Measurements from ENCODE around the gene RNF103. TPM values are rescaled to one million over a fixed set of nuclear protein-coding genes. Genes with fewer than 3 reads are reported as not detected.
A peak's percentile ranks its signal among the peaks of the same experiment; 100 is the strongest.
"Not testable (repeated sequence)": the region's sequence is repeated elsewhere in the genome, so short reads cannot be mapped to it uniquely, and the experiment has no call there.

The RNF103 gene, protein sequence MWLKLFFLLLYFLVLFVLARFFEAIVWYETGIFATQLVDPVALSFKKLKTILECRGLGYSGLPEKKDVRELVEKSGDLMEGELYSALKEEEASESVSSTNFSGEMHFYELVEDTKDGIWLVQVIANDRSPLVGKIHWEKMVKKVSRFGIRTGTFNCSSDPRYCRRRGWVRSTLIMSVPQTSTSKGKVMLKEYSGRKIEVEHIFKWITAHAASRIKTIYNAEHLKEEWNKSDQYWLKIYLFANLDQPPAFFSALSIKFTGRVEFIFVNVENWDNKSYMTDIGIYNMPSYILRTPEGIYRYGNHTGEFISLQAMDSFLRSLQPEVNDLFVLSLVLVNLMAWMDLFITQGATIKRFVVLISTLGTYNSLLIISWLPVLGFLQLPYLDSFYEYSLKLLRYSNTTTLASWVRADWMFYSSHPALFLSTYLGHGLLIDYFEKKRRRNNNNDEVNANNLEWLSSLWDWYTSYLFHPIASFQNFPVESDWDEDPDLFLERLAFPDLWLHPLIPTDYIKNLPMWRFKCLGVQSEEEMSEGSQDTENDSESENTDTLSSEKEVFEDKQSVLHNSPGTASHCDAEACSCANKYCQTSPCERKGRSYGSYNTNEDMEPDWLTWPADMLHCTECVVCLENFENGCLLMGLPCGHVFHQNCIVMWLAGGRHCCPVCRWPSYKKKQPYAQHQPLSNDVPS
- total RNA-seq = 10 to 100 TPM; 18.9 to 19.9 TPM

DNA sequence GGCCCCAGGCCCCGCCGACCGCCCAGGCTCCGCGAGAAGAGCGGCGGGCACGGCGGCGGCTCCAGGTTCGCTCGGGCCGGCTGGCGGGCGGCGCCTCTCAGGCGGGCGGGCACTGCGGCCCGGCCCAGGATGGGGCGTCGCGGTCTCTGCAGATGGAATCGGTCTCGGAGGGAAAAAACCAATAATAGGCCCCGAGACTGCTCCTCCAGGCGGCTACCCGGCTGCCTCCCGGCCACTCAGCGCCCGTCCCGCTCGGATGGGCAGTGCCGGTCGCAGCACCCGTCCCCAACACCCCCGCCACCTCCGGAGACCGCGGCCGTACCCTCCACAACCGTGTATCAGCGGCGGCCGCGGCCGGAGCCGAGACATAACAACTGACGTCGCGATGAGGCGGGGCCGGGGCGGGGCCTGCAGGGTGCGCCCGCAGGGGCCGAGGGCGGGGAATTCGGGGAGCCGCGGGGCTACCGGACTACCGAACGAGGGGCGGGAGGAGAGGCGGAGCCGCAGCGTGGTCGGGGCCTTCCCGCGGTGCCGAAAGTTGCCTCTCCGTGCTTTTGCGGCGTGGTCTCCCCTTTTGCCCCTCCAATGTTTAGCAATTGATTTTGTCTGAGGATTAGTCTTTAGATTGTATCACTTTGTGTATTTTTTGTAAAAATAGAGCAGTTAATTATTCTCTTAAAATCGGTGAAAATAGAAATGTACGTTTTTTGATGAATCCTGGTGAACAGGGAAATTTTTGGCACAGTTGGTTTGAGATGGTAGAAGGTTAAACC is at the start of gene RNF103:
Gene RNF103 (minus strand): TSS at position 372 of the 773 bp plus-strand sequence. CDS start 979 bp downstream, outside the sequence.
- H3K27me3 Mint-ChIP-seq = peaks cover 21% of the 10 kb centered on the region
- H3K36me3 Mint-ChIP-seq (ENCODE audit: low read depth) = peaks cover 22% of the 10 kb centered on the region
- peak; percentile 91 for DNase-seq
- H3K4me3 Mint-ChIP-seq = peak within 1 kb of the TSS; percentile 90
- H3K27ac Mint-ChIP-seq = peak within 1 kb of the TSS; percentile 95
- POLR2A ChIA-PET = interaction anchor here (1.2 to 3.3 kb wide), 7 partner anchors 8 to 429 kb away, joined by 4 to 60 read pairs (median 7); partner anchors contain the start of genes CHMP3, IMMT and KDM3A
- peaks cover 19% of the 10 kb centered on the region for H3K4me1 Mint-ChIP-seq
- H3K9me3 Mint-ChIP-seq = no peaks in the 10 kb centered on the region
- CTCF ChIA-PET = interaction anchor here (1.5 kb wide), 1 partner anchor 181 kb away, joined by 3 read pairs; no protein-coding TSS in a partner anchor

DNA sequence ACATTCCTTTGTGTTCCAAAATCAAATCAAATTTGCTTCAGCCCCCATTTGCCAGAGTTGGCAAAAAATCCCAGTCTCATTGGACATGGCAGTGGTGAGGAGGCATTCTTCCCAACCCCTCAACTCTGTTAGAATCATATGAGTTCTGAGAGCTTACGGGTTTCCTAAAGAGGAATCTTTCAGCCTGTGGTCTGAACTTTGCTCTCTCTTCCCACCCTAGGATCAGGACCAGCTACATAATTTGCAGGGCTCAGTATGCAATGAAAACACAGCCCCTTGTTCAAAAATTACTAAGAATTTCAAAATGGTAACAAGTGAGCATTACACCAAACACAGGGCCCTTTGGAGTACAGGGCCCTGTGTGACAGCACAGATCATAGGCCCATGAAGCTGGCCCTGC is 49.3 kb upstream of the RNF103 start:
- POLR2A ChIA-PET = no interaction called here

DNA sequence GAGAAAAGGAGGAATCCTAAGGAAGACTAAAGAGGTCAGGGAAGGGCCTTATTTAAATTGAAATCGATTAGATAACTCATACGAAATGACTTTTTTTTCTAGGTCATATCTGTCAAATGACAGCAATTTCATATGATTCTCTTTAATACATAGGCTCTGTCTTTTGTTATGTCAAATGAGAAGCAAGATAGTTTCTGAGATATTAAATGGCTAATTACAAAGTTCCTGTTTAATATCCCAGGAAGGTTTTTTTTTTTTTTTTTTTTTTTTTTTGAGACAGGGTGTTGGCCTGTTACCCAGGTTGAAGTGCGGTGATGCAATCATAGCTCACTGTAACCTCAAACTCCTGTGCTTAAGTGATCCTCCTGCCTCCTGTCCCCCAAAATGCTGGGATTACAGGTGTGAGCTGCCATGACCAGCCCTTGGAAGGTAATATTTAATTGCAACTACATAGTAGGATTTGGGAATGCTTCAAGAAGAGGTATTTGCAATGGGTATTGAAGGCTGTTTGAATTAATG is 48.4 kb upstream of the RNF103 start:
- no peak overlapping the region for H3K27ac Mint-ChIP-seq

More for the DNA sequence above, 49.3 kb upstream of the RNF103 start:
- Mint-ChIP-seq H3K36me3 (ENCODE audit: low read depth) (no peaks in the 10 kb centered on the region), H3K4me3 (no peak overlapping the region), H3K9me3 (no peaks in the 10 kb centered on the region), H3K4me1 (no peaks in the 10 kb centered on the region), H3K27ac (no peak overlapping the region), H3K27me3 (peaks cover 3% of the 10 kb centered on the region)
- DNase-seq = no peak
- CTCF ChIA-PET = no interaction called here

DNA sequence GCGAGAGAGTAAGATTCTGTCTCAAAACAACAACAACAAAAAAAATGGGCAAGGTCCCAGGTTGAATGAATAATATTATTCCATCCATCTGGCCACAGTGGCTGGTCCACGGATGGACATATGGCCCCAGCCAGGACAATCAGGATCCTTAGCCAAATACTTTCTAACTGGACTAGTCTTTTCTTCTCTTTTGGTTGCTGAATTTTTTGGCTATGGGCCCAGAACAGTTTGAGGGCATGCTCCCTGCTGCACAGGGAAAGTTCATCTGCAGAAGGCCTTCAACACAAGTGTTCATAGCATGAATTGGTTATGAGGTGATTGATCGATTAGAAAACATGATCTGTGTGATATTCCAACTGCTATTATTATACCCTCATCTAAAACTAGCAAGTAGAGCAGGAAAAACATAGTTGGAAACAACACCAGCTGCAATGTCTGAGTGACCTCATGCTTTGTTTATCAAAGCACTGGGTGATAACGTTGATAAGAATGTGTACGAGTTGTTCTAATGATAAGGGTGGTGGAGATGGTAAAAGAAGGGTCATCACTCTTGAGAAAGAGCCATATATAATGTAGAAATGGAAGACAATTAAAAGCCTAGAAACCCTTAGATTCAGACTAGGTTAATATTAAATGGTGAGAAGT is 47.8 kb upstream of the RNF103 start:
- Mint-ChIP-seq H3K27me3 (peaks cover 1% of the 10 kb centered on the region), H3K4me1 (no peaks in the 10 kb centered on the region), H3K9me3 (no peaks in the 10 kb centered on the region), H3K36me3 (ENCODE audit: low read depth) (peaks cover 3% of the 10 kb centered on the region), H3K27ac (no peak overlapping the region), H3K4me3 (no peak overlapping the region)
- CTCF ChIA-PET = no interaction called here
- no peak for DNase-seq
- POLR2A ChIA-PET = no interaction called here

More for the DNA sequence above, 48.4 kb upstream of the RNF103 start:
- ChIA-PET CTCF (no interaction called here), POLR2A (no interaction called here)
- H3K27me3 Mint-ChIP-seq = no peaks in the 10 kb centered on the region
- no peaks in the 10 kb centered on the region for H3K9me3 Mint-ChIP-seq
- H3K4me3 Mint-ChIP-seq = no peak overlapping the region
- no peaks in the 10 kb centered on the region for H3K4me1 Mint-ChIP-seq
- no peak for DNase-seq
- no peaks in the 10 kb centered on the region for H3K36me3 Mint-ChIP-seq (ENCODE audit: low read depth)

DNA sequence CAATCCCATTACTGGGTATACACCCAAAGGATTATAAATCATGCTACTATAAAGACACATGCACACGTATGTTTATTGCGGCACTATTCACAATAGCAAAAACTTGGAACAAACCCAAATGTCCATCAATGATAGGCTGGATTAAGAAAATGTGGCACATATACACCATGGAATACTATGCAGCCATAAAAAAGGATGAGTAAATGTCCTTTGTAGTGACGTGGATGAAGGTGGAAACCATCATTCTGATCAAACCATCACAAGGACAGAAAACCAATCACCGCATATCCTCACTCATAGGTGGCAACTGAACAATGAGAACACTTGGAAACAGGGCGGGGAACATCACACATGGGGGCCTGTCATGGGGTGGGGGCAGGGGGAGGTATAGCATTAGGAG is 45.7 kb upstream of the RNF103 start:
- H3K27ac Mint-ChIP-seq; CTCF ChIA-PET; H3K4me1 Mint-ChIP-seq; H3K9me3 Mint-ChIP-seq; H3K27me3 Mint-ChIP-seq; H3K36me3 Mint-ChIP-seq (ENCODE audit: low read depth); DNase-seq; H3K4me3 Mint-ChIP-seq; POLR2A ChIA-PET: not testable (repeated sequence)

DNA sequence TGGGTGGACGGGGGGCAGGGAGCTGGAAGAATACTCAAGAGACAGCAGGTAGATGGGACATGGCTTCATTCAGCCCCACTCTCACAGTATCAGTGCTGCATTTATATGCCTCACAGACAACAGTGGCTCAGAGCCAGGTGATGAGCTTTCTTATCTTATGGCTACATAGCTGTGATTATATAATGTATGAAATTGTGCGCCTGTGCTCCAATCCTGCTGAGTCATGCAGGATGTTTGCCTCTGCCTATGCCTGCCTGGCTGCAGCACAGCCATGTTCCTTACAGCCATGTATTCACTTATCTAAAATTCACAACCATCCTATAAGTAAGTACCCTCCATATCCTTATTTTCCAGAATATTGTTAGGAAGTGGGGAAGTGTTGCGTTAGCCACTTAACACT is 37.7 kb upstream of the RNF103 start:
- no peak overlapping the region for H3K4me3 Mint-ChIP-seq
- POLR2A ChIA-PET = no interaction called here
- DNase-seq = no peak
- H3K36me3 Mint-ChIP-seq (ENCODE audit: low read depth) = peaks cover 5% of the 10 kb centered on the region
- H3K9me3 Mint-ChIP-seq = peaks cover 11% of the 10 kb centered on the region
- H3K27ac Mint-ChIP-seq = no peak overlapping the region
- H3K4me1 Mint-ChIP-seq = no peaks in the 10 kb centered on the region
- no peaks in the 10 kb centered on the region for H3K27me3 Mint-ChIP-seq
- CTCF ChIA-PET = no interaction called here

DNA sequence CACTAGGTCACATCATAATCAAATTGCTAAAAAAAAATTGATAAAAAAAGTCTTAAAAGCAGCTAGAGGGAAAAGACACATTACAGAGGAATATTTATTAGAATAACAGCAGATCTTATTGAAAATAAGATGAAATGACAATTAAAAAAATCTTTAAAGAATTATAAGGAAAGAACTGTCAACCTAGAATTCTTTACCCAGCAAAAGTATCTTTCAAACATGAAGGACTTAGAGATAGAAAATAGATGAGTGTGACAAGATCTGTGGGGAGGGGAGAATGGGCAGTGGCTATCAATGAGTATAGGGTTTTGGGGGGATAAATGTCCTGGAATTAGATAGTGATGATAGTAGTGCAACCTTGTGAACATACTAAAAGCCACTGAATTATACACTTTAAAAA is 26.5 kb upstream of the RNF103 start:
- ChIA-PET CTCF (no interaction called here), POLR2A (no interaction called here)
- Mint-ChIP-seq H3K4me1 (no peaks in the 10 kb centered on the region), H3K4me3 (no peak overlapping the region), H3K9me3 (peaks cover 9% of the 10 kb centered on the region), H3K27ac (no peak overlapping the region), H3K27me3 (peaks cover 10% of the 10 kb centered on the region), H3K36me3 (ENCODE audit: low read depth) (no peaks in the 10 kb centered on the region)
- no peak for DNase-seq

DNA sequence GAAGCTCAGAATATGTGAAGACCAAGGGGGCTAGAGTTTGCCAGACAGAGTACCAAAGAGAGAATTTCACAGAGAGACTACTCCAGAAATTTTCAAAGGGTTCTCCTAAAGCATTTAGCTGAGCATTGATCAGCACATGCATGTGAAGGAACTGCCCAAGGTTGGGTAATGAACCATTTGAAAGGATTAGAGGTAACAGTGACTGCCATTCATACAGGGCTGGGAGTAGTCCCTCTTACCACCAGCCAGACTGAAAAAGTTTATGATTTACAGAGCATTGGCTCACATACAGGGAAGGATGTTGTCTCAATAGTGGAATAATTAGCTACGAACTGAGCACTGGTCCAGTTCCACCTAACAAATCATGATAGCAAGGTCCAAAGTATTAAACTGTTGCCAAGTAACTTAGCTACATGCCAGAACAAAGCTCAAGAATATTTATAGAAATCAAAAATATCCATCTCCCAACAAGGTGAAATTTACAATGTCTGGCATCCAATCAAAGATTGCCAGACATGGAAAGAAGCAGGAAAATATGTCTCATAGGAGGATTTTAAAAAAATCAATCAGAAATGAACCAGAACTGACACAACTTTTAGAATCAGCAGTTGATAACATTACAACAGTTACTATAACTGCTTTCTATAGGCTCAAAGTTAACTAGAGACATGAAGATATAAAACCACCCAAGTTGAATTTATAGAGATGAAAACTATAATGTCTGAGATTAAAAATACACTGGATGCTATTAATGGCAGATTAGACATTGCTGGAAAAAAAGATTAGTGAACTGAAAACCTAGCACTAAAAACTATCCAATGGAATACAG is 25.7 kb upstream of the RNF103 start:
- no peaks in the 10 kb centered on the region for H3K4me1 Mint-ChIP-seq
- DNase-seq = no peak
- H3K27ac Mint-ChIP-seq = no peak overlapping the region
- no peaks in the 10 kb centered on the region for H3K36me3 Mint-ChIP-seq (ENCODE audit: low read depth)
- ChIA-PET POLR2A (no interaction called here), CTCF (no interaction called here)
- H3K27me3 Mint-ChIP-seq = peaks cover 10% of the 10 kb centered on the region
- H3K9me3 Mint-ChIP-seq = peaks cover 9% of the 10 kb centered on the region
- H3K4me3 Mint-ChIP-seq = no peak overlapping the region

DNA sequence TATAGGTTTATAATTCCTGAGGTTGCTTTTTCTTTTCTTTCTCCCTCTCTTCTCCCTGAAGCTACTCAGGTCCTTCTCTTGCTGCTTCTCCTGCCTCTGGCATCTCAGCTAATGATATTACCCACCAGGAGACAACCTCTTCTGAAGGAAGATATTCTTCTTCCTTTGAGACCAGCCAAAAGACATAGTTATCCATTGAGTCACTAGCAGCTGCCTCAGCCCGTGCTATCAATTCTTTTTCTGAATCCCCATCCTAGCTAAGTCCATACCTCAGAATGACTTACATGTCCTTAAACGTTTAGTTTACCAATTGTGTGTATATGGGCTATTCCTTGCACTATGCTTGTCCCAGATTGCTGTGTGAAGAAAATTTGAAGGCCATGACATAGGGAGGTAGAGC is 25.0 kb upstream of the RNF103 start:
- H3K4me1 Mint-ChIP-seq = no peaks in the 10 kb centered on the region
- no peak for DNase-seq
- H3K27me3 Mint-ChIP-seq = peaks cover 10% of the 10 kb centered on the region
- no peak overlapping the region for H3K4me3 Mint-ChIP-seq
- CTCF ChIA-PET = no interaction called here
- H3K27ac Mint-ChIP-seq = no peak overlapping the region
- peaks cover 9% of the 10 kb centered on the region for H3K9me3 Mint-ChIP-seq
- POLR2A ChIA-PET = no interaction called here
- no peaks in the 10 kb centered on the region for H3K36me3 Mint-ChIP-seq (ENCODE audit: low read depth)

DNA sequence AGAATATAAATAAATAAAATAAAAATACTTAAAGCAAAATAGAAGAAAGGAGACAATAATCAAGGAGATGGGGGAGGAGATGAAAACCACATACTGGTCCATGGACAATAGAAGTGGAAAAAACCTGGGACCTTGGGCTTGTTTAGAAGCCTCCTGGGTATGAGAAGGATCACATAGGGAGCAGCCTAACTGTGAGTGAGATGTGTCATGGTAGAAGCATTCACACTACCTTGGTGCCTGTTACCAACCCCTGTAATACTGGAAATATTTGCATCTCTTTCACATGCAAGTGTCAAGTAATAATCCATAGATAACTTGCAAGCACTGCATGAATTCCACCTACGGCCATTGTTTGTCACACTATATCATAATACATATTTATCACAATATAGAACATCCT is 23.2 kb upstream of the RNF103 start:
- Mint-ChIP-seq H3K27ac (no peak overlapping the region), H3K9me3 (peaks cover 9% of the 10 kb centered on the region), H3K36me3 (ENCODE audit: low read depth) (no peaks in the 10 kb centered on the region), H3K27me3 (peaks cover 10% of the 10 kb centered on the region), H3K4me1 (no peaks in the 10 kb centered on the region), H3K4me3 (no peak overlapping the region)
- DNase-seq = no peak
- CTCF ChIA-PET = no interaction called here
- POLR2A ChIA-PET = no interaction called here

DNA sequence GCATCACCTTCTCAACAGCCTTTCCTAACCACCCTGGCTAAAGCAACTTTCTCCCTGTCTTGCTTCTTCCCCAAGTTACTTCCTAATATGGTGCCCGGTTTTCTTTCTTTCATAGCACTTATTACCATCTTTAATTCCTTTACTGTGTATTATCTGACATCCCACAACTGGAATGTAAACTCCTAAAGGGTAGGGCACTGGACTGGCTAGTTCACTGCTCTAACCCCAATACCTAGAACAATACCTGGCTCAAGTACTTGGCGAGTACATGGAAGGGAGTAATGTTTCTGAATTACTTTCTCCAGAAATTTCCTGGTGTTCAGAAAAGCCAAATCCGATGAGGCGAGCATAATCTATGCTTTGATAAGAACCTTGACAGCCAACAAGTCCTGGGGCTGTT is 22.7 kb upstream of the RNF103 start:
- Mint-ChIP-seq H3K36me3 (ENCODE audit: low read depth) (no peaks in the 10 kb centered on the region), H3K27ac (no peak overlapping the region), H3K4me3 (no peak overlapping the region), H3K27me3 (peaks cover 10% of the 10 kb centered on the region), H3K4me1 (no peaks in the 10 kb centered on the region), H3K9me3 (peaks cover 9% of the 10 kb centered on the region)
- POLR2A ChIA-PET = no interaction called here
- CTCF ChIA-PET = interaction anchor here (0.6 kb wide), 1 partner anchor 53 kb away, joined by 3 read pairs; no protein-coding TSS in a partner anchor
- no peak for DNase-seq

DNA sequence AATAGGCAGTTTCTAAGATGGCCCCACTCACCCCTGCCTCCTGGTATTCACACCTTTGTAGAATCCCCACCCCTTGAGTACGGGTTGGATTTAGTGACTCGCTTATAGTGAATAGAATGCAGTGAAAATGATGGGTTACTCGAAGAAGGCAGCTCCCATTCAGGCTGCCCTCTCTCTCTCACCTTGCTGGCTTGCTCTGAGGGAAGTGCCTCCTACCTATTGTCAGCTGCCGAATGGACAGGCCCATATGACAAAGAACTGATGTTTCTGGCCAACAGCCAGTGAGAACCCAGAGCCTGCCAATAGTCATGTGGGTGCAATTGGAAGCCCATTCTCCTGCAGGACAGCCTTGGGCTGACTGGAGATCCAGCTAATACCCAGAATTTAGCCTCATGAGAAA is 22.1 kb upstream of the RNF103 start:
- H3K4me3 Mint-ChIP-seq = no peak overlapping the region
- no peaks in the 10 kb centered on the region for H3K4me1 Mint-ChIP-seq
- peaks cover 10% of the 10 kb centered on the region for H3K27me3 Mint-ChIP-seq
- CTCF ChIA-PET = interaction anchor here (0.6 kb wide), 1 partner anchor 53 kb away, joined by 3 read pairs; no protein-coding TSS in a partner anchor
- no peak for DNase-seq
- H3K36me3 Mint-ChIP-seq (ENCODE audit: low read depth) = no peaks in the 10 kb centered on the region
- H3K9me3 Mint-ChIP-seq = peaks cover 9% of the 10 kb centered on the region
- POLR2A ChIA-PET = no interaction called here
- no peak overlapping the region for H3K27ac Mint-ChIP-seq
